RPMI8226 (cell line): ENCODE data around the gene ABCC3.
"Not testable (repeated sequence)": the region's sequence is repeated elsewhere in the genome, so short reads cannot be mapped to it uniquely, and the experiment has no call there.

ENCODE experiments used
- DNase-seq: peaks from one replicate; pipeline ENCODE4 v3.0.0-alpha.2; 2015

ABCC3 gene

DNA sequence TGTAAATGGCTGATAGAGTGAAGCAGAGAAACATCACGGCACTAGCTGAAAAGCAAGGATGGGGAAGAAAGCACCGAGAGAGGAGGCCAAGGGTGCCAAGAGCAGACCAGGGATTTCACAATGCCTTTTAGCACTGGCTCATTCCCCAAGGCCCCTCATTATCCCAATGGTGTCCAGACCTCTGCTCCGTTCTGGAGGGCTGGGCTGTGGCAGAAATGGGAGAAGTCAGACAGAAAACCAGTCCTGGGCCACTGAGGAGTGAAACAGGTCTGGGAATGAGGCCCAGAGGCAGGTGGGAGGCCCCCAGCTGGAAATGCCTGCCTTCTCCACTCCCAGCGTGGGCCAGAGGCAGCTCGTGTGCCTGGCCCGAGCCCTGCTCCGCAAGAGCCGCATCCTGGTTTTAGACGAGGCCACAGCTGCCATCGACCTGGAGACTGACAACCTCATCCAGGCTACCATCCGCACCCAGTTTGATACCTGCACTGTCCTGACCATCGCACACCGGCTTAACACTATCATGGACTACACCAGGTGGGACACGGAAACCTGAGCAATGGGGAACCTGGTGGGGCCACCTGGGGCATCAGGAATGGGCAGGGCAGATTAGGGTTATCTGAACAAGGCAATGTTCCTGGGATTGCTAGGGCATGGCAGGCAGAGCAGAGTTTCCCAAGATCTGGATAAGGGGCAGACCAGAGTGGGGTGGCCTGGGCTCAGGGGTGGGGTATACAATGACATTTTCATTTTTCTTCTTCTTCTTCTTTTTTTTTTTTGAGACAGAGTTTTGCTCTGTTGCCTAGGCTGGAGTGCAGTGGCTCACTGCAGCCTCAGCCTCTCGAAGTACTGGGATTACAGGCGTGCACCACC, 52.8 kb downstream of the ABCC3 start:
- no peak for DNase-seq

DNA sequence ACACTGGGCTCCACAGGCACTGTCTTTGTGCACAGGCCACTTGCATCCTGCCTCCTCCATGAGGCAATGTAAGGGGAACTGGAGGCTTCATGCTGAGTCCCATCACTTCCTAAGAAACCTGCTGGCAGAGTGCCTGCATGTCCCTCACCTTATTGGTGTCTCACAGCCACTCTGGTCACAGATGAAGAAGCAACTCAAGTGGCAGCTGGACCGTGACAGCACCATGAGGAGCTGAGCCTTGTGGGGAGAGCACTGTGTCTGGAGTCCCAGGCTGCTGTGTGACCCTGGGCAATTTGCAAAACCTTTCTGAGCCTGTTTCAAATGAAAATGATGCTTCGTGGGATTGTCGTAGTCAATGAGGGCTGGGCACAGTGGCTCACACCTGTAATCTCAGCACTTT, 53.6 kb downstream of the ABCC3 start:
- no peak for DNase-seq

DNA sequence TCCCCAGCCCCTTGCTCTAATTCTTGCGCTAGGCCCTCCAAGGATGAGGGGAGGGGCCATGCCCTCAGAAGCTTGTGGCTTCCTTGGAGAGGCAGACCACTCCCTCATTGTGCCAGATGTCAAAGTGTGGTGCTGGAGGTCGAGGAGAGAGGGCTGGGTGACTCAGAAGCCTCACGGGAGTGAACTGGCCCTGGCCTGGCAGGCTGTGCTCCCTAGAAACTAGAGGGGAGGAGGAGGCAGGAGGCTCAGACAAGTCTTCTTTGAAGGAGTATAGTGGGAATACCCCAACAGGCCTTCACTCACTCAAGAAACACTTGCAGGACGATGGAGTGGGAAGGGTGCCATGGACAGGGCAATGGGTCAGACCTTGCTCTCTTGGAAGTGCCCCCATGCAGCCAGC, 54.6 kb downstream of the ABCC3 start:
- no peak for DNase-seq

DNA sequence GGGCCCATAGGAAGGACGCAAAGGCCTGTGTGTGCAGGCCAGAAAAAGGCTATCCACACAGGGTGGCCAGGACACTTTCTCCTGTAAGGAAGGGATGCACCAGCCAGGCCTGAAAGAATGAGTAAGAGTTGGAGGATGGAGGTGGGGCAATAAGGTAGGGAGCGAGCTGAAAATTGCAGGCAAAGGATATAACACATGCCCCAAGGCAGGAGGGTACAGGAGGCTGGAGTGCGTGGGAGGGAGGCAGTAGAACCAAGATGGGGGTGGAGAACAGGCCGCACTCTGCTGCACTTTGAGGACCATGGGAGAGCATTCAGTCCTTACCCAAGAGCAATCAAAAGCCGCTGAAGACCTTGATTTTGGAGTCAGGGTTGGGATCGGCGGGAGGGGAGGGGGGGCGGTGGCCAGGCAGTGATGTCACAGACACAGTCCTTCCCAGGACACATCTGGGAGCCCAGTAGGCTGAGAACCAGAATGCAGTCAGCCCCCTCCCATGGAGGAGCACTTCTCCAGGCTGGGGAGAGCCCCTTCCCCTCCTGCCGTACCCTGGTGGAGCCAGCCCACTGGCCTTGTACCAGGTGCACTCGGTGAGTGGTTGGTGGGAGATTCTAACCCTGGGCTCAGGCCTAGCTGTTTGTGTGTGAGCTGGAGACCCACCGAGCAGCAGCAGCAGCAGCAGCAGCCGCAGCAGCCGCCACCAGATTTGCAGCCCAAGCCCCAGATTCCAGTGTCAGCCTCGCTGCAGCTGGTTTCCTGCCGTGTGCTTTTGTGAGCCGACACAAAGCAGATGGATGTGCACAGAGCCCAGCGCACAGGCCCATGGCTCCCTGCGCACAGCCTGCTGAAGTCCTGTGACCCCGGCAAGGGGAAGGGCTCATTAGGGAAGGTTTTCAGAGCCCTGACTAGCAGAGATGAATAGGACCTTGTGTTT, 55.5 kb downstream of the ABCC3 start:
- DNase-seq = no peak

DNA sequence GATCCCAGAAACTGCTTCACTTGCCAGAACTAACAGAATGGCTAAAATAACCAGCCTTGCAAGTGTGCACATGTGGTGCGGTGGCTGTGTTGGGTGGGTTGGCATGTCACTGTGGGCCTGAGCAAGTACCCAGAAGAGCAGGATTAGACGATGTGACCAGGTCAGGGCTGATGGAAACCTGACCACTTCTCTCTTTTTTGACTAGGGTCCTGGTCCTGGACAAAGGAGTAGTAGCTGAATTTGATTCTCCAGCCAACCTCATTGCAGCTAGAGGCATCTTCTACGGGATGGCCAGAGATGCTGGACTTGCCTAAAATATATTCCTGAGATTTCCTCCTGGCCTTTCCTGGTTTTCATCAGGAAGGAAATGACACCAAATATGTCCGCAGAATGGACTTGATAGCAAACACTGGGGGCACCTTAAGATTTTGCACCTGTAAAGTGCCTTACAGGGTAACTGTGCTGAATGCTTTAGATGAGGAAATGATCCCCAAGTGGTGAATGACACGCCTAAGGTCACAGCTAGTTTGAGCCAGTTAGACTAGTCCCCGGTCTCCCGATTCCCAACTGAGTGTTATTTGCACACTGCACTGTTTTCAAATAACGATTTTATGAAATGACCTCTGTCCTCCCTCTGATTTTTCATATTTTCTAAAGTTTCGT, 56.3 kb downstream of the ABCC3 start:
- DNase-seq = no peak

DNA sequence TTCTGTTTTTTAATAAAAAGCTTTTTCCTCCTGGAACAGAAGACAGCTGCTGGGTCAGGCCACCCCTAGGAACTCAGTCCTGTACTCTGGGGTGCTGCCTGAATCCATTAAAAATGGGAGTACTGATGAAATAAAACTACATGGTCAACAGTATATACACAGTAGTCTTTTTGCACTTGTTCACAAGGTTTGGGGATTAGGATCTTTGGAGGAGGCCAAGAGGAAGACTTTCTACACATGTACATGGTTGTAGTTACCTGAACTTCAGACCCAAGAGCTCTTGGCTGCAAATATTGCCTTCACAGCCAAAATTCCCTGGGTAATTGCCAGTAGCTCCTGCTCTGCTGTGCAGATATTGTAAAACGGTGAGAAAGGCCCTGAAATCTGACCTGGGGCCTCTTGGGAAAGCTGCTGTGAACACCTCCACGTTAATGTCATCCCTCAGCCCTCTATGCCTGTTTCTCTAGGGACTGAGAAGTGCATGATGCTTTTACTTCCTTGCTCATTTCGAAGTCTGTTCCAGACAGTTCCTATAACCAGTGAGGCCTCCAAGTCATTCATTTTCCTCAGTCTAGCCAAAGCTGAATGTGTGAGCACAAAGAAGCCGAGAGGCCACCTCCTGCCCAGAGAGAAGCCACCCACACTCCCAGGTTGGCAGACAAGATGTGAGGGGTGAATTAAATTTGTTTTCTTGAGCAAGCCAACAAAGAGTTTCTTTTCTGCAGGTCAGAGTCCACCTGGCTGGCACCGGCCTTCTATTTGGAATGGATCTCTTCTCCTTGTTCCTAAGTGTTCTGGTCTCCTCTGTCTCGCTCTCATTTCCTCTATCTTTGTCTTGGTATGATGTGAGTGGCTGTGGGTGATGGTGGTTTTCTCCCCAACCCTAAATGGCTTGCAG, 57.1 kb downstream of the ABCC3 start:
- no peak for DNase-seq

DNA sequence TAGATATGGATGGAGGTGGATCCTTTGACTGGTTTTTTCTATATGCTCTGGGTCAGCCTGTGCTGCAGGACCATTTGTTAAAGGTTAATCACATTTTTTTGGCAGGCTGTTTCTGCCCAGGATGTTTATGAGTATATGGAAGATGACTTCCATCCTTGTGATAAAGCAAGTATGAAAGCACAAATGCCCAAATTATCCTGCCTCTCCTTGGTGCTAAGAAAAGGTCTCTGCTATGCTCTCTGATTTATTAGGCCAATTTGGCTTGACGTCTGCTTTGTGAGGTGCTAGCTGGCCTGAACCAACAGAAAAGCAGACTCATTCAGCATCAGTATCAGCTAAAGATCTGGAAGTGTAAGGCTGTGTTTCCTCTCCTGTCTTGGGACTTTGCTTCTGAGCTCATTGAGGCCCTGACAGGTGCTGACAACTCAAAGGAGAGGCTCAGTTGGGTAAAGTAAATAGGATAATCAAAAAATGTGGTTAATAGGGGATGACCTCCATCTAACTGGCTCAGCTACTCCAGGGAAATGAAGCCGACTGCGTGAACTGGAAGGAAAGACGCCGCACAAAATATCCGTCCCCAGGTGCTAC, 57.9 kb downstream of the ABCC3 start:
- DNase-seq = no peak

DNA sequence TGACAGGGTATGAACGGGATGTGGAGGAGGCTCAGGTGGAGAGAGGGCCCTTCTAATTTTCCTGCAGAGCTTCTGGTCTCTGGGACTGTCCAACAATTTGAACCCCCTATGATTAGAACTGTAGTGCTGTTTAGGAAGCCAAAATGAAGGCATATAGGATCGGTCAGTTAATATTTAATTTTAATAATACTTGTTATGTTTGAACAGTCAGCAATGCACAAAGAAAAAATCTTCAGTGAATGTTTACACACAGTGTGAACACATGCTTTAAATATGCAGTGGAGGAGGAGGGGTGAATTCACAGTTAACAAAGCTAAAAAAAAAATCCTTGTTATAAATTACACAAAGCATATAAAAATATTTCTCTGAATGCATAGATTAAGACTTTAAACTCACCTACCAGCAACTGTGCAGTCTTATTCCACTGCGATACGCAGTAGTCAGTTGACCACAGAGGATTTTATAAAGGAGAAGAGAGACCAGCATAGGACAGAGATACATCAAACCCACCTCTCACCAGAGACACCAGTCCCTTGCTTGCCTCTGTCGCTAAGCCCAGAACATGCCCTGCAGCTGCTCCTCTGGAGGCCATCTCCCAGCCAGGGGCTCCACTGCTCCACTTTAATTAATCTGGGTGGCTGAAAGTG, 58.5 kb downstream of the ABCC3 start:
- no peak for DNase-seq

DNA sequence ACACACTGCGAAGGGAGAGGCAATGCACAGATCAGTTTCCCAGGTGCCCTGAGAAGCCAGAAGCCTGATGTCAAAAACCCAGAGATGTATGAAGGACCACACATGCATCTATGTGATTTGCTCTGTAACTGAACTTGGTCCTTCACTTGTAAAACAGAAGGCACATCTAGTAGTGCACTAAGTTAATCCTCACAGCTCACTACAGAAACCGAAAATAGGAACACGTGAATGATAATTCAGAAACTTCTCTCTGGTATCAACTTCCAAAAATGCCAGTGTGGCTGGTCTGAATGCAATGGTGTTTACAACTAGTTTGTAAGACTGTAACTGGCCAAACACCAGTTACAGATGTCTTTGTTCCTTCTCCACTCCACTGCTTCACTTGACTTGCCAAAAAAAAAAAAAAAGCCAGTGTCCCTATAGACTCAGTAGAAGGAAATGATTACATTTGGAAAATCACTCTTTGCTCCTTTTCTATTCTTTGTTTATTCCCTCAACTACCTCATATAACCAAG, 61.7 kb downstream of the ABCC3 start:
- no peak for DNase-seq

DNA sequence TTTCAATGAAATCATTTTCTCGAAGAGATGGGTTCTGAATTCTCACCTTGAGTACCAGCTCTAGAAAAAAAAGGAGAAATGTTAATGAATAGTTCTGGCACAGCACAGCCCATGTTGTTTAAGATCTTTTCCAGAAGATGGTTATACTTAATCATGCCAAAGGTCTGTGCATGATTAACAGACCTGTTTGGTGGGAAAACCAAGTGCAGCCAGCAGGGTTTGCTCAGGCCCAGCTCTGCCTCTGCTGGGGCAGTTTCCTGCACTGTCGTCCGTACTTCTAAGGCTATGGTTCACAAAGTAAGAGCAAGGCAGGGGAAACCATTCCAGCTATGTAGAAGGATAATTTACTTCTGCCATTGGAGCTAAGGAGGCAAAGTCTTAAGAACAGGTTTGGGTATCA, 62.4 kb downstream of the ABCC3 start:
- no peak for DNase-seq

DNA sequence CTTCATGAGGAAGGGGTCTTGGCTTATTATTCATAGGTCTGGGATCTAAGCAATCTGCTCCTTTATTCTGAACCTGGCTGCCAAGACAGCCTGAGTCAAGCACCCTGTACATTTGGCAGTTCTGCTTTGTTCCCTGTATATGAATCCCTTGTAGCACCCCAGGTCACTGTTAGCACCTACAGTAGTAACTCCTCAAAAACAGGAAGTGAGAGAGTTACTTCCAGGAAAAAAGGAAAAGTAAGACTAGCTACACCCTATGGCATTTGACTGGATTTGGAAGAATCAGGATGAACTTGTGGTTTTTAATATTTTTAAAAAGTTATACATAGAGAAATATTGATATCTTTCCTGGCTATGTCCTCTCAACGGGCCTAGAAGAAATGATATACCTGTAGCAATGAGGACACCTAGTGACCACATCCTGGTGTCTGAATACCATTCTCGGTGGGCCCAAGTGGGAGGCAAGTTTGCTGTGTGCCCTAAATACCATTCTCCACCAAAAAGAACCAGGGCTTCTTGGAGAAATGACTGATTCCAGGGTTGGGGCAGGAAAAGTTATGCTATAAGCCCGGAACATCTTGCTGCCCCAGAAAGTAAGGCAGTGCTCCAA, 63.1 kb downstream of the ABCC3 start:
- DNase-seq = no peak

DNA sequence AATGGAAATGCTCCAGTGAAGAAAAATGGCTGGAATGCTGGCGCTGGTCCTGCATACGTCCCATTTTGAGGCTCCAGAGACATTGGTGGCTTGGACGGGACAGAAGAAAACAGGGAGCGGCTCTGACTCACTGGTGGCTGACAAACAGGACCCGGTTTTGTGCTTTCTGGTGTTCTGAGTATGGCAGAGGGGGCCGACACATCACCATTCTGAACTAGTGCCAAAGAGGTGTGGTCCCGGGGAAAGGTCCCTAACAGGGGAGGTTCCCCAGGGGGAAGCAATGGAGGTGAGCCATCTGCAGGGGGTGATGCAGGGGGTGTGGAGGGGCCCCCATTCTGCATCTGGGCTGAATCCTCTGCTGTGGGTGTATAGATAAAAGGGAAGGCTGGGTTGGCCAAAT, 64.7 kb downstream of the ABCC3 start:
- DNase-seq = no peak

DNA sequence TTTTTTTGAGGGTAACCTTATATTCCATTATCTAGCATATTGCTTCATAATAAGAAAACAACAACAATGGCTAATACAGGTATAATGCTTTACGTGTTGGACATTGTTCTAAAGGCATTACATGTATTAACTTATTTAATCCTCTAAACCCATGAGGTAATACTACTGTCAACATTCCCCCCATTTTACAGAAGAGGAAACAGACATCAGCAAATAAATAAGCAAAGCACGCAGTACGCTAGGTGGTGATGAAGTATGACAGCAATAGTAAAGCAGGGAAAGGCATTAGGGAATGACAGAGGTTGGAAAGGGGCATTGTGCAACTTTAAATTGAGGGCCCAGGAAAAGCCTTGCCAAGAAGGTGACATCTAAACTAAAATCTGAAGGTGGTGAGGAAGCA, 68.5 kb downstream of the ABCC3 start:
- DNase-seq = no peak

DNA sequence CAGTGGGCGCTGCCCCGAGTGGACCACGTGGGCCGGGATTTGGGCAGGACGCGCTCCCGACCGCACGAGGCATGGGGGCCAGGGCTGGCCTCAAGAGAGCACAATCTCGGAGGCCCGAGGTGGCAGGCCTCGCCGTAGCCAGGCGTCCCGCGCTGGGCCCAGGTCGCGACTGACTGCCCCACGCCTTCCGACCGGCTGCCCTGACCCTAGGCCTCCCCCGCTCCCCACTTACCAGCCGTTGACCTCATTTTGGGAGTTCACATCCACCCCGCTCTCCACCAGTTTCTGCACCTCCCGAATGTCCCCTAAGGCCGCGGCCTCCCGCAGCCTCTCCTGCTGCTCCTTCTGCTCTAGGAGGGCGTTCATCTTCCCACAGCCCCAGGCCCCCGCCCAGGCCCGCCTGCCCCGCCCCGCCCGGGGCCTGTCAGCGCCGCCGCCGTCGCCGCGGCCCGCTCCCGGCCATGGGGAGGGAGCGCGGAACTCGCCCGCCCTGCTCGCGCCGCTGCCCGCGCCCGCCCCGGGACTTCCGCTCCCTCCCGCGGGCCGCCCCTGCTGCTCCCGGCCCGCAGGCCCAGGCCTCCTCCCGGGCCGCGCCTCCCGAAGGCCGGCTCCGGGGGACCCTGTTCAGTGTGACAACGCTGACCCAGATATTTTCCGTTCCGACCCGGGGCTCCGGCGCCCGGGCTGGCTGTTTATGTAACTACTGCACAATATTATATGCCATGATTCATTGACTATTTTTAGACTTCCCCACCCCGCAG, 72.8 kb downstream of the ABCC3 start, which contains the start of gene ANKRD40:
Gene ANKRD40, minus strand, starts transcription at position 626 of the 761 bp plus-strand sequence. Its CDS starts 260 bp downstream, at position 366.
- DNase-seq = peak; percentile 94

DNA sequence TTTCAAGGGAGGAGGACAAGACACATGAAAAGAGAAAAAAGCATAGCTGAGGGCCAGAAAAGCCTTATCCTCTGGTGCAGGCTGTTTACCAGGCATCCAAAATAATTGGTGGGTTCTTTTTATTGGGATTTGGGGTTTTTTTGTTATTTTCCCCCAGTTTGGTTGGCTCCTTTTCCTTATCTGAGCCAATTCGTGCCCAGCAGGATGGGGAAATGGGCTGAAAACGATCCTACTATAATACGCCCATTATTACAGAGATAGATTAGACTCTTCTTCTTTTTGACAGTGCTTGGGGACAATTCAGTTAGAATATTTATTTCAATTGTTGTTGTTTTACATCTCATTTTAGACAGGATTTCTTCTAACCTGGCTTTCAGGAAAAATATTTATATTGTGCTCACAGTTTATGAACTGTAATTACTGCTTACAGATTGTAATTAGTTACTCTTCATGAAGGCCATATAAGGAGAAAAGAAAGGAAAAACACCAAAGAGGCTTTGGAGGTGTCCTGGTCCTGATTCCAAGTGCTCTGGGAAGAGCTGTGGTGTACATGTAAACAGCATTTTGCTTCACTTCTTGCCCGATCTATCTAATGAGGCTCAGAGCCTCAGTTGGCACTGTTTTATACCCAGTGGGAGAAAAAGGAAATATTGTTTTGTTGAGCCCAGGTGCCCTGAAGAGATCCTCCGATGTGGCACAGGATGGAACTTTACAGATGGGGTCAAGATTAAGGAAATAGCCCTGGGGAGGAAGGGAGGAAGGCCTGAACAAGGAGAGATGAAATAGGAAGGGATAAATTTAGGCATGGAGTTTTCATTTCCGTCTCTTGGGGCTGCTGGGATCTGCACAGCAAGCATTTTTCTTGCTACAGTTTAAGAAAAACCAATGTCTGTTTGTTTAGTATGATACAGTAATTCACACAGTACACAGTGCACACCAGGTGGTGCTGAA, 73.6 kb downstream of the ABCC3 start:
- peak; percentile 60 for DNase-seq

DNA sequence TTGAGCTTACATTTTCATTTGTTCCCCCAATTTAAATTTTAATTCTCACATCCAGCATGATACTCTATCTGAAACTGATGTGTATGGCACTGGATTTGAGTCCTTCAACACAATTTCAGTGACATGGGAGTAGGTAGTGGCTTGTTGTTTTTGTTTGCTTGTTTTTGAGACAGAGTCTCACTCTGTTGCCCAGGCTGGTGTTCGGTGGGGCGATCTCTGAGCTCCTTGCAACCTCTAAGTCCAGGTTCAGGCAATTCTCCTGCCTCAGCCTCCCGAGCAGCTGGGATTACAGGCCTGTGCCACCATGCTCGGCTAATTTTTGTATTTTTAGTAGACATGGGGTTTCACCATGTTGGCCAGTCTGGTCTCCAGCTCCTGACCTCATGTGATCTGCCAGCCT, 74.4 kb downstream of the ABCC3 start:
- not testable (repeated sequence) for DNase-seq

DNA sequence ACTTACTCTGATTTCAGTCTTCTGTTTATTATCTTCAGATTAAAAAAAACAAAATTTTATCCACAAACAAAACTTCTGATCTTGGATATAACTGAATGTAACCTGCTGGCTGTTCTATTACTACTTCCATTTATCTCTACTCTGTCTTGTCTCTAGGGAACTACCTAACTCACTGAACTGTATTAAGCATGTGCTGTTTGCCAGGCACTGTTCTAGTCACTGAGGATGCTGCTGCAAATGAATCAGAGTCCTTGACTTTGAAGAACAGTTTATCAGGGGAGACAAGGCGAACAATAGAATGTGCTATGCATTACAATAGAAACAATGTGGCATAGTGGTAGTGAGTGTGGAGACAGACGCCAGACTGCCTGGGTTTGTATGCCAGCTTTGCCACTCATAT, 75.3 kb downstream of the ABCC3 start:
- no peak for DNase-seq

DNA sequence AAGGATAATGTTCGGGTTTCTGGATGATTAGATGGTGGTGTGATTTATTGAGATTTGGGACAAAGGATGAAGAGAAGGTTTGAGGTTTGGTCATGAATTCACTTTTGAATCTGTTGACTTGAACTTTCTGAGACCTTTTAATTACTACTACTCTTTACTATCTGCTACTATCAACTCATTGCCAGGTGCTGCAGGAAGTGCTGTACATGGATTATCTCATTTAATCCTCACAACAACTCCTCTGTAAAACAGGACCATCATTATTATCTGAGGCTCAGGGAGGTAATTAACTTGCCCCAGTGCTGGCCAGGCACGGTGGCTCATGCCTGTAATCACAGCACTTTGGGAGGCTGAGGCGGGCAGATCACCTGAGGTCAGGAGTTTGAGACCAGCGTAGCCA, 76.0 kb downstream of the ABCC3 start:
- no peak for DNase-seq

DNA sequence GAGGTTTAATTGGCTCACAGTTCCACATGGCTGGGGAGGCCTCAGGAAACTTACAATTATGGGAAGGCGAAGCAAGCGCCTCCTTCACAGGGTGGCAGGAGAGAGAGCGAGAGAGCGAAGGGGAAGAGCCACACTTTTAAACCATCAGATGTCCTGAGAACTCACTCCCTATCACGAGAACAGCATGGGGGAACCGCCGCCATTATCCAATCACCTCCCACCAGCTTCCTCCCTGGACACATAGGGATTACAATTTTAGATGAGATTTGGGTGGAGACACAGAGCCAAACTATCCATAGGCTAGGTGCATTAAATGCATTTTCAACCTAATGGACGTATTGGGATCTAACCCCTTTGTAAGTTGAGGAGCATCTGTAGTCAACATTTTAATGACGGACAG, 78.0 kb downstream of the ABCC3 start:
- DNase-seq = no peak
